Pericardium fibroblast (primary cell): Measurements from ENCODE around the gene ITGA4. TPM values are rescaled to one million over a fixed set of nuclear protein-coding genes. Genes with fewer than 3 reads are reported as not detected.

Experiments used
- total RNA-seq: library from RNA; depleted of rRNA; stranded (reverse); fragments of >200 nt; gene quantifications from 2 replicates; pipeline ENCODE4 v1.2.3, GENCODE V29; 2015

ITGA4 gene
- total RNA-seq = 9.7 and 11.3 TPM in 2 replicates

GRCh38 chr2:181457121-181457740 is at the start of gene ITGA4:
Gene ITGA4, plus strand, starts transcription at chr2:181457386. Its CDS starts 269 bp downstream, at chr2:181457655.

Other genes with a start within 250 kb of the ITGA4 start
- not detected in 2 replicates for gene CERKL, start 199.7 kb downstream of the ITGA4 start, total RNA-seq
- gene NEUROD1, start 223.1 kb downstream of the ITGA4 start, total RNA-seq = not detected in 2 replicates